ENCODE measurements around the gene MTUS2. TPM values are rescaled to one million over a fixed set of nuclear protein-coding genes. Genes with fewer than 3 reads are reported as not detected.

The MTUS2 gene
- total and polyA plus RNA-seq, 2 of the 8 experiments (the other 6 are each of a cell fraction or from before 2014, with no cell fraction given) = 0.18 to 0.80 TPM

- TF ChIP-seq POLR2A (IDR thresholded peaks at IDR 0.05; ENCODE audit: control extremely low read depth in 1 of 2, low read depth in 2 of 2, low read length in 2 of 2) (no peak), SP2 (IDR thresholded peaks at IDR 0.05; ENCODE audit: low read length) (no peak), TEAD4 (IDR thresholded peaks at IDR 0.05; ENCODE audit: low read depth, low read length) (no peak), POLR2AphosphoS5 (IDR thresholded peaks at IDR 0.05; ENCODE audit: low read depth, low read length) (no peak)
Measured at GRCh38 chr13:29532116-29532515, 712.0 kb downstream of the MTUS2 start (continued).
